Measurements from ENCODE around the gene CFAP70. TPM values are rescaled to one million over a fixed set of nuclear protein-coding genes. Genes with fewer than 3 reads are reported as not detected.

CFAP70 gene
- total RNA-seq, 1 experiment from 2014 or later: 1.5 TPM

GRCh38 chr10:73379064-73379748 lies 20.5 kb upstream of the CFAP70 start:
- H3K9me3 Mint-ChIP-seq (ENCODE audit: unreplicated experiment): no peaks in the 10 kb centered on the region
- ChIA-PET CTCF (interaction anchor here (0.7 kb wide), 1 partner anchor 127 kb away, joined by 6 read pairs; the partner anchor contains the start of gene MRPS16), POLR2A (interaction anchor here (0.7 to 1.8 kb wide), 3 partner anchors 9 to 93 kb away, joined by 3 to 7 read pairs (median 3); no protein-coding TSS in a partner anchor)
- intact Hi-C loops (cut with micrococcal nuclease): no loop called here
- no peak overlapping the region for H3K27ac Mint-ChIP-seq (ENCODE audit: low read depth, unreplicated experiment)
- H3K27me3 Mint-ChIP-seq (ENCODE audit: insufficient read depth, unreplicated experiment): no peaks in the 10 kb centered on the region
- DNase-seq (ENCODE audit: unreplicated experiment): no peak
- peaks cover 86% of the 10 kb centered on the region for H3K36me3 Mint-ChIP-seq (ENCODE audit: insufficient read depth, unreplicated experiment)
- no peaks in the 10 kb centered on the region for H3K4me1 Mint-ChIP-seq (ENCODE audit: insufficient read depth, unreplicated experiment)
- no peak overlapping the region for H3K4me3 Mint-ChIP-seq (ENCODE audit: unreplicated experiment)
- TF ChIP-seq, protein P1, sequence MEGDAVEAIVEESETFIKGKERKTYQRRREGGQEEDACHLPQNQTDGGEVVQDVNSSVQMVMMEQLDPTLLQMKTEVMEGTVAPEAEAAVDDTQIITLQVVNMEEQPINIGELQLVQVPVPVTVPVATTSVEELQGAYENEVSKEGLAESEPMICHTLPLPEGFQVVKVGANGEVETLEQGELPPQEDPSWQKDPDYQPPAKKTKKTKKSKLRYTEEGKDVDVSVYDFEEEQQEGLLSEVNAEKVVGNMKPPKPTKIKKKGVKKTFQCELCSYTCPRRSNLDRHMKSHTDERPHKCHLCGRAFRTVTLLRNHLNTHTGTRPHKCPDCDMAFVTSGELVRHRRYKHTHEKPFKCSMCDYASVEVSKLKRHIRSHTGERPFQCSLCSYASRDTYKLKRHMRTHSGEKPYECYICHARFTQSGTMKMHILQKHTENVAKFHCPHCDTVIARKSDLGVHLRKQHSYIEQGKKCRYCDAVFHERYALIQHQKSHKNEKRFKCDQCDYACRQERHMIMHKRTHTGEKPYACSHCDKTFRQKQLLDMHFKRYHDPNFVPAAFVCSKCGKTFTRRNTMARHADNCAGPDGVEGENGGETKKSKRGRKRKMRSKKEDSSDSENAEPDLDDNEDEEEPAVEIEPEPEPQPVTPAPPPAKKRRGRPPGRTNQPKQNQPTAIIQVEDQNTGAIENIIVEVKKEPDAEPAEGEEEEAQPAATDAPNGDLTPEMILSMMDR (IDR thresholded peaks at IDR 0.05; ENCODE audit: unreplicated experiment): no peak
- no TSS peak for BruUV-seq (replicated peaks)

DNA sequence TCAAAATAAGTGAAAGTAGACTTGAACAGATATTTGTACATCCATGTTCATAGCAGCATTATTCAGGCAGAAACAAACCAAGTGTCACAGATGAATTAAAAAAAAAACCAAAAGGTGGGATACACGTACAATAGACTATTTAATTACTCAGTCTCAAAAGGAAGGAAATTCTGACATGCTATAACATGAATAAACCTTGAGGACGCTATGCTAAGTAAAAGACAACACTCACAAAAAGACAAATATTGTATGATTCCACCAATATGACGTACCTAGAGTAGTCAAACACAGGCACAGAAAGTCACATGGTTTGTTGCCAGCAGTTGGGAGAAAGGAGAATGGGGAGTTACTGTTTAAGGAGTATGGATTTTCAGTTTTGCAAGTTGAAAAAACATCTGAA lies 18.0 kb upstream of the CFAP70 start:
- Mint-ChIP-seq H3K27ac (ENCODE audit: low read depth, unreplicated experiment) (no peak overlapping the region), H3K27me3 (ENCODE audit: insufficient read depth, unreplicated experiment) (no peaks in the 10 kb centered on the region), H3K4me1 (ENCODE audit: insufficient read depth, unreplicated experiment) (no peaks in the 10 kb centered on the region), H3K36me3 (ENCODE audit: insufficient read depth, unreplicated experiment) (peaks cover 89% of the 10 kb centered on the region), H3K4me3 (ENCODE audit: unreplicated experiment) (no peak overlapping the region), H3K9me3 (ENCODE audit: unreplicated experiment) (no peaks in the 10 kb centered on the region)
- intact Hi-C loops (cut with micrococcal nuclease): no loop called here
- no peak for DNase-seq (ENCODE audit: unreplicated experiment)
- no TSS peak for BruUV-seq (replicated peaks)
- ChIA-PET CTCF (no interaction called here), POLR2A (interaction anchor here (0.7 to 0.8 kb wide), 2 partner anchors 13 to 19 kb away, joined by 3 read pairs; no protein-coding TSS in a partner anchor)
- TF ChIP-seq, protein P1 (IDR thresholded peaks at IDR 0.05; ENCODE audit: unreplicated experiment): no peak

DNA sequence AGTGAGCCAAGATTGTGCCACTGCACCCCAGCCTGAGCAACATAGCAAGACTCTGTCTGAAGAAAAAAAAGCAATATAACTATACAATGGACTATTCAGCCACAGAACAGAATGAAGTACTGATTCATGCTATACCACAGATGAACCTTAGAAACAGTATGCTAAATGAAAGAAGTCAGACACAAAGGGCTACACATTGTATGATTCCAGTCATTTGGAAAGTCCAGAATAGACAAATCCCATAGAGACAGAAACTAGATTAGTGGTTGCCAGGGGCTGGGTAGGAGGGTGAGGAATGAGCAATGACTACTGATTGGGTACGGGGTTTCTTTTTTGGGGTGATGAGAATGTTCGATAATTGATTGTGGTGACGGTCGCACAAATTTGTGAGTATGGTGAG lies 9.6 kb upstream of the CFAP70 start:
- no peaks in the 10 kb centered on the region for H3K27me3 Mint-ChIP-seq (ENCODE audit: insufficient read depth, unreplicated experiment)
- no TSS peak for BruUV-seq (replicated peaks)
- H3K4me1 Mint-ChIP-seq (ENCODE audit: insufficient read depth, unreplicated experiment): no peaks in the 10 kb centered on the region
- no peaks in the 10 kb centered on the region for H3K9me3 Mint-ChIP-seq (ENCODE audit: unreplicated experiment)
- no peak for DNase-seq (ENCODE audit: unreplicated experiment)
- intact Hi-C loops (cut with micrococcal nuclease): no loop called here
- H3K36me3 Mint-ChIP-seq (ENCODE audit: insufficient read depth, unreplicated experiment): peaks cover 85% of the 10 kb centered on the region
- no peak overlapping the region for H3K4me3 Mint-ChIP-seq (ENCODE audit: unreplicated experiment)
- POLR2A ChIA-PET: interaction anchor here (4.4 kb wide), 1 partner anchor 10 kb away, joined by 23 read pairs; the partner anchor contains the start of gene CFAP70
- CTCF ChIA-PET: no interaction called here
- TF ChIP-seq, protein P1 (IDR thresholded peaks at IDR 0.05; ENCODE audit: unreplicated experiment): no peak
- H3K27ac Mint-ChIP-seq (ENCODE audit: low read depth, unreplicated experiment): no peak overlapping the region

DNA sequence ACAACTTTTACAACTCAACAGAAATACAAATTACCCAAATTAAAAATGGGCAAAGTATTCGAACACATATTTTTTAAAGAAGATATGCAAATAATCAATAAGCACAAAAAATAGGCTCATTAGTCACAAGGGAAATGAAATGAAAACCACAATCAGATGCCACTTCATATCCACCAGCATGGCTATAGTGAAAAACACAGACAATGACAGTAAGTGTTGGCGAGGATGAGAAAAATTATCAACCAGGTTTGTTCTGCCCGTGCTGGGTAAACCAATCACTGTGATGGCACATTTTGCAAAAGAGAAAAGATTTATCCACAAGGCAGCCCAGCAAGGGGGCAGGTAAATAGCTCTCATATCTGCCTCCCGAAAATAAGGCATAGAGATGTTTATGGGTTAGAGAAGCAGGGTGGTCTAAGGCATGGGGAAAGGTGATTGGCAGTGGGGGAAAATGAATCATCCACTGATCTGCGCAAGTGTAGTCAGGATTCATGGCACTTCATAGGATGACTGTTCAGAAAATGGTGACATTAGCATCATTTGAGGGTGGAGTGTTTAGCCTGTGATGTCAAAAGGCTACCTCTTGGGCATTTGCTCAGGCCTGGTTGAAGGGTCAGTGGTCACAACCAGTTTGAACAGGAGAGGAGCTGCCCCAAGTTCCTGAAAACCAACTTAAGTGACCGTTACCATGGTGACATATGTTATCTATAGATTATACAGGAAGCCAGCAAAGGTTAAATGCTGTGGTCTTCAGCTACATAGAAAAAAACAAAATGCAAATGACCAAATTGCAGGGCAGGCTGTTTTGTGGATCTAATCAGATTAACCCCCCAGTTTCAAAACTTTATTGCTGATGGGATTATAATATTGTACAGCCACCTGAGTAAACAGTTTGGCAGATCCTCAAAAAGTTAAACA lies 8.0 kb upstream of the CFAP70 start:
- no peak for DNase-seq (ENCODE audit: unreplicated experiment)
- Mint-ChIP-seq H3K9me3 (ENCODE audit: unreplicated experiment) (no peaks in the 10 kb centered on the region), H3K4me3 (ENCODE audit: unreplicated experiment) (no peak overlapping the region), H3K36me3 (ENCODE audit: insufficient read depth, unreplicated experiment) (peaks cover 77% of the 10 kb centered on the region), H3K27me3 (ENCODE audit: insufficient read depth, unreplicated experiment) (no peaks in the 10 kb centered on the region), H3K4me1 (ENCODE audit: insufficient read depth, unreplicated experiment) (no peaks in the 10 kb centered on the region), H3K27ac (ENCODE audit: low read depth, unreplicated experiment) (no peak overlapping the region)
- CTCF ChIA-PET: interaction anchor here (0.6 kb wide), 1 partner anchor 40 kb away, joined by 4 read pairs; no protein-coding TSS in a partner anchor
- POLR2A ChIA-PET: interaction anchor here (0.9 to 1.2 kb wide), 2 partner anchors 8 to 9 kb away, joined by 3 to 5 read pairs; partner anchors contain the start of gene CFAP70
- TF ChIP-seq, protein P1 (IDR thresholded peaks at IDR 0.05; ENCODE audit: unreplicated experiment): no peak
- BruUV-seq (replicated peaks): no TSS peak
- intact Hi-C loops (cut with micrococcal nuclease): no loop called here

Data from MCF 10A (cell line).